HG02973 (cell line): ENCODE results near the gene THBS3.
"Not testable (repeated sequence)": the region's sequence is repeated elsewhere in the genome, so short reads cannot be mapped to it uniquely, and the experiment has no call there.

Experiments used
- ATAC-seq: cut with Tn5 transposase; IDR thresholded peaks from one replicate; pipeline ENCODE4 v1.9.1; 2021; ENCODE audit warnings: moderate library complexity; ENCODE audit not compliant: unreplicated experiment

The THBS3 gene

DNA sequence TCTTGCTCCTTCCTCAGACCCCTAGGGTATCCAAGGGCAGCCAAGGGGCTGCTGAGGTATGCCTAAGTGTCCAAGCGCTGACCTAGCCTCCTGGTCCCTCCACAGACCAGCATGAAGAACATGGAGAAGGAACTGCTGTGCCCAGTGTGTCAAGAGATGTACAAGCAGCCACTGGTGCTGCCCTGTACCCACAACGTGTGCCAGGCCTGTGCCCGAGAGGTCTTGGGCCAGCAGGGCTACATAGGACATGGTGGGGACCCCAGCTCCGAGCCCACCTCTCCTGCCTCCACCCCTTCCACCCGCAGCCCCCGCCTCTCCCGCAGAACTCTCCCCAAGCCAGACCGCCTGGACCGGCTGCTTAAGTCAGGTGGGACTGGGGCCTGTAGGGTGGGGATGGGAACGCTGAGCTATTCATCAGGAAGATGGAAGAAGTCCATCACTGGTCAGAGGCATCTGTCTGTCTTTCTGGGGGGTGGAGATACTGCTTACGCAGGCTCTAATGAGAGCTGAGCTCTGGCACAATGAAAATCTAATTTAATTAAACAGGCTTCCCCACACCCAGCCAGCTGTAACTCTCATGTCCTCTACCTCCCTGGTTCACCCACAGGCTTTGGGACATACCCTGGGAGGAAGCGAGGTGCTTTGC is 32.3 kb downstream of the THBS3 start:
- no peak for ATAC-seq

DNA sequence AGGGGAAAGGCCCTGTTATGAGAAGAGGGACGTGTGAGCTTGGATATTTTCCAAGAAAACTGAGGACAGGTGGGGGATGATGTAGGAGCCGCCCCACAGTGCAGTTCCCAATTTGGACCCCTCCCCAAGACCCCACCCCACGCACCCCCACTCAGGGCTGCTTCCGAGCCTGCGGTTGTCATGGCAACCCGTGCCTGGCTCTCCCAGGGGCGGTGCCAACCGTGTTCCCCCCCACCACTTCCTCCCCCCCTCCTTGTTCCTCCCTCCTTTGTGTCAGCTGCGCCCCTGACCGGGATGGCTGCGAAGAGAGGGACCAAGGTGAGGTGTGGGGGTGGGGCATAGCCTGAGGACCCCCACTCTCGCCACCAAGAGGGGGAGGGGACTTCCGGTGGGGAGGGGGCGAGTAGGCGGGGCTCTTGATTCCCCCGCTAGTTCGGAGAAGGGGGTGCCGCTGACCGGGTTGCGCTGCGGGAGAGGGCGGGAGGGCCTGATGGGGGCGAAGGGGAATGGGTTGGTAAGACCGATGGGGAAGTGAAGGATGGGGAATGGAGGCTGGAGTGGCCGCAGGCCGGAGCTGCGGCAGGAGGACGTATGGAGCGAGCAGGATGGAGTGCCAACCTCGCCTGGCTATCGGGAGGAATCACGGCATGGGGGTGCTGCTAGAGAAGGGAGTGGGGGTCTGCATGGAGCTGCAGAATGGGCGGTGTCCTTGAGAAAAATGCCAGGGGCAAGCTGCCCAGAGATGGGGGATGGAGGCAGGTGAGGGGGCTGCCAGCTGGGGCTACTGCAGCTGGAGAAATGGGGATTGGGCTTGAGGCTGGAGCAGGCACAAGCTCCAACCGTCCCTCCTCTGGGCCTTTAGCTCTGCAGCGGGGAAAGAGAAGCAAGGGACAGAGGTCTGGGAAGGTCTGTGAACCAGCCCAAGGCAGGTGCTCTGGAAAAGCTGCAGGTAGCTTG is 33.1 kb downstream of the THBS3 start:
- ATAC-seq = no peak

DNA sequence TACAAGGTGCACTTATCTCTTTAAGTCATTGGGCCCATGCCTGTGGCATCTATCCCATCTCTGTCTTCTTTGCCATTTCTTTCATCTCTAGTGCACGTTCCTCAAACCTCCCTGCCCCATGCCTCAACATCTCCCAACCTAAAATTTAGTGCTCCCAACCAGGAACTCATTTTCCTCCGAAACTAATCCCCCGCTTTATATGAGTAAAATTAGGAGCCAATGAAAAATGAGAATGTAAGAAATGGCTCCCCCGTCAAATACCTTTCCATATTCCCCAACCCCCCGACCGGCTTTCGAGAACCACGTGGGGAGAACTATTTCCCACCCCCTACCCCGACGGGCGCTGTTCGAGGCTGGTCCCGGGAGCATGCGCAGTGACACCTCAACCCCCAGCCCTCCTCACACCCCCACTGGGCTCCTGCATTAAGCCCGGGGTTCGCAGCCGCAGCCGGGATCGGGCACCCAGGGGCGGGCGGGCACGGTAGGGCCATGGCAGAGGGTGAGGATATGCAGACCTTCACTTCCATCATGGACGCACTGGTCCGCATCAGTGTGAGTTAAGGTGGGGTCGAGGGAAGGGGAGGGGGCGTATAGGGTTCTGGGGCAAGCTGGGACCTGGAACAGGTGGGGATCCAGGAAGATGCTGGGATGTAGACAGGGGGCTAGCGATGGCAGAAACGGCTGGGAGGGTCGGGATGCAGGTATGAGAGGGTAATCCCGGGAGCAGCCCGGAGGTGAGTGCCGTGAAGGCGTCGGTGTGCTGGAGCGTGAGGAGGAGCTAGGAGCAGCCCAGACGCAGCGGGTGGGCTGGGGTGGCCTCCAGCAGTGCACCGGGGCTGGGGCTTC is 34.0 kb downstream of the THBS3 start, which contains the start of gene TRIM46:
Gene TRIM46, plus strand, starts transcription at position 372 of the 846 bp plus-strand sequence. Its CDS starts 118 bp downstream, at position 490.
- no peak for ATAC-seq

DNA sequence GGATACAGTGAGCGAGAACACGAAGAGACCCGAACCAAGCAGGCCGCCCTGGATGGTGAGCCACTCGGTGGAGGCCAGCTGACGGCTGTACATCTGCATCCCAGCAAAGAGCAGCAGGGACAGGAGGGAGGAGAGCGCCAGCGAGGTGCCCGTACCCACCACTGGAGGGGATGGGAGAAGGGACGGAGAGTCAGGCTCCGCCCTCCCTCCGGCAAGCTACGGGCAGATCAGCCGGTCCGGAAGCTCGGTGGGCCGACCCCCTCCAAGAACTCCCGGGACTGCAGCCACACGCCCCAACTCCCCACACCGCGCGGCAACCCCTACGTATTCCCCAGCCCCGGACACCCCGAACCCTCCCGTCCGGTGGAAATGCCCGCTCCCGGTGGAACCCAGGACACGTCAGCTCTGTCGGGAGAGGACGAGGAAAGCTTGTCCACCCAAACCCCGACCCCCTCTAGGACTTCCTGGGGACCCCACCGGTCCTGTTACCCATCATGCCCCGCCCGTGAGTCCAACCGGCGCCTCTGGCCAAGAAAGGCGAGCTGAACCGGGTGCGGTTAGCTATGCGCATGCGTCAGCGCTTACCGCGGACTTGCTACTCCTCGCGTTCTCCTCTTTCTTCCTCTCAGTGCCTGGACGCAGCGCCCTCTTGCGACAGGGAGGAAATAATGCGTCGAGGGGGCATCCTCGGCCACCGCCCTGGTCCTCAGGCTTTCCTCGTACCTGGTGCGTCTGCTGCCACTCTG is 34.8 kb downstream of the THBS3 start, which contains the start of gene KRTCAP2:
Gene KRTCAP2, minus strand, starts transcription at position 573 of the 746 bp plus-strand sequence. Its CDS starts 80 bp downstream, at position 493.
- peak; percentile 63 for ATAC-seq

DNA sequence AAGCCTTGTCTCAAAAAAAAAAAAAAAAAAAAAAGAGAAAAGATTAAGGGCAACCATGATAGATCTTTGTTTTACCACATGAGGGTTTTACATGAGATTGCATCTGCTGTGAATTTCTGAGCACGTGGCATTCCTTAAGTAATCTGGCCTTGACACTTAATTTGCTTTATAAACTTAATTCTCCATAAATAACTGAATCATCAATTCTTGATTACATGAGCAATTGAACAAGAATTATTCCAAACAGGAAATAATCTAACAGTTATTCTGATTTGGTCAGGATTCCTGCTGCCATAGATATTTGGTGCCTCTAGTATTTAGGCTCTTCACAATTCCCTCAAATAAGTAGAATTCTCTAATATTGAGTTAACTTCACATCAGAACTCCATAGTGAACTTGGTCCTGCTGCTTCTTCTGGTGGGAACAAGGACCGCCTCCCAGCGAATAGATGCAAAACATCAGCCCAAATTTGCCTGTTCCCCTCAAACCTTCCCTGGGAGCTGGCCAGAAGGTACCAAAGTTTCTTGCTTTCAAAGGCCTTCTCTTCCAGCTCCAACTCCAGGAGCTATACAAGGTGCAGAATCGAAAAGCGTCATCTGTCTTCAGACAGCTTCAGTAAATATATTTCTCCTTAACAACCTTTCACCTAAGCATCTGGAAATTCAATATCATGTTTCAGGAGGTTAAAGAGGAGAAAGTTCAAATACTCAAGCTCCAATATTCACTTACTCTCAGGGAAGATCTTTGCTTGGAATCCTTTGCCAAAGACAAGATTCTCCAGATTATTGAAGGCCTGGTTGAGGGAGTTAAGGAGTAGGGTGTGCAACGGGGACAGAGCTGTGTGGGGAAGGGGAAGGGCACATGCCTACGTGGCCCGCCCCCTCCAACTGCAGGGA is 35.6 kb downstream of the THBS3 start:
- ATAC-seq = peak; percentile 9

DNA sequence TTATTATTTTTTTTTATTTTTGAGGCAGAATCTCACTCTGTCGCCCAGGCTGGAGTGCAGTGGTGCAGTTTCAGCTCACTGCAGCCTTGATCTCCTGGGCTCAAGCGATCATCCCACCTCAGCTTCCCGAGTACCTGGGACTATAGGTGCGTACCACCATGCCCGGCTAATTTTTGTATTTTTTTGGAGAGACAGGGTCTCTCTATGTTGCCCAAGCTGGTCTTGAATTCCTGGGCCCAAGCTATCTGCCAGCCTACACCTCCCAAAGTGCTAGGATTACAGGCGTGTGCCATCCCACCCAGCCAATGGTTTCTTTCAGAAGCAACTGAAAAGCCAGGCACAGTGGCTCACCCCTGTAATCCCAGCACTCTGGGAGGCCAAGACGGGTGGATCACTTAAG is 36.9 kb downstream of the THBS3 start:
- no peak for ATAC-seq

DNA sequence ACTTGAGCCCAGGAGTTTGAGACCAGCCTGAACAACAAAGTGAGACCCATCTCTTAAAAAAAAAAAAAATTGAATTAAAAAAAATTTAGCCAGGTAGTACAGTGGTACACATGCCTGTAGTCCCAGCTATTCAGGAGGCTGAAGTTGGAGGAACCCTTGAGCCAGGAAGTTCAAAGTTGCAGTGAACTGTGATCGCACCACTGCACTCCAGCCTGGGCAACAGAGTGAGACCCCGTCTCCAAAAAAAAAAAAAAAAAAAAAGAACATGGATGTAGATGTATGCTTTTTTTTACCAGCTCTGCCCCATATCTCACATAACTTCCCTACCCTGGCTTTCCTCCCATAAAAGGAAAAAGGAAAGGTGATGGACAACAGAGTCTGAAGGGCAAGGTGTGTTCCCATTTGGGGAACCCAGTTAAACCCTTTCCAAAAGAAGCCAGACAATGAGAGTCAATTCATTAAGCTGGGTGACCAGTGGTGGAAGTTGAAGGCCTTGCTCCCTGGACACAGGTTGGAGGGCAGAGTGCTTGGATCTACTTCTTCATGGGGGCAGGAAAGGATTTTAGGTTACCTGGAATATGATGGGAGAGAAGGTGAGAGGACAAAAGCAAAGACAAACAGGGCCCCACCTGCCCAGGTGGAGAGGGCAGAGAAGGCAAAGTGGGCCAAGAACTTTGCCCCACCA is 37.5 kb downstream of the THBS3 start:
- no peak for ATAC-seq

DNA sequence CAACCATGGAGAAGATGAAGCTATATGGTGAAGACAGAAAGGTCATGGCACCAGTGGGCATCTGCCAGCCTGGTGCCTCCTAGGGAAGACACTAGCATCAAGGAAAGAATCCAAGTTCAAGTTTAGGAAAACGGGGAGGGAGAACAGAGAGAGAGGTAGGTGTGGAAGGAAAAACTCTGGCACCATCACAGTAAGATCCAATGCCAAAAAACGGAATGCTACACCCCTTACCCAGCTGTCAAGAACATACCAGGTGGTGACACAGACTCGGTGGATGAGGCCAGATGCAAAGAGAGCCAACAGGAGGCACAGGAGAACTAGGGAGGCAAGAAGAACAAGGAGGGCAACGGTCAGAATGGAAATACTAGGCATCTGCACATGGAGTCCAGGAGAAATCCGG is 38.2 kb downstream of the THBS3 start:
- no peak for ATAC-seq

DNA sequence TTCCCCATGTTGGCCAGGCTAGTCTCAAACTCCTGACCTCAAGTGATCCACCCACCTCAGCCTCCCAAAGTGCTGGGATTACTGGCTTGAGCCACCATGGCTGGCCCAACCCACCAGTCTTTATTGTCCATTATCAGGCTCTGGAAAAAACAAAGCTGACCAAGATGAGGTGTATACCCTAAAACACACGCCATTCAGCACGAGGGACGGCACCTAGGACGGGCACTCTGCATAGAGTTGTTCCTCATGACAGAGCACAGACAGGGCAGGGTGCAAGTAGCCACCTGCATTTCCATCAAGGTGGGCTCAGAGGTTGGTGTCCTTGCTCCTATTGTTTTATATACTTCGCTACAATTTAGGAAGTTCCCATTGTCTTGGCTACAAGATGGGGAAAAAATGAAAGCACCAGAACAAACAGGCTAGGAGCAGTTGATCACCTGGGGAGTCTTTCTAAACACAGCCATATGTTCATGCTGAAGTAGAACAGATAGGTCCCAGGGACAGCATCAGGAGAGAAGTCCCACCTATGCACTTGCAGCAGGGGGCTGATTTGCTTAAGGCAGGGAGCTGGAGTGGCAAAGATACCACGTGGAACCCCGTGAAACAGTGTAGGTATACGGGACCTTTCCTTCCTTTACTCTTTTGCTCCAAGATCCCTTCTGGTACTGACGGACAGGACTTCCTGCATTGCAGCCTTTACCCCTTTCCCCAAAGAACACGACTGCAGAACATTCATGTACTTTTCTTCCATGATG is 39.1 kb downstream of the THBS3 start:
- no peak for ATAC-seq

DNA sequence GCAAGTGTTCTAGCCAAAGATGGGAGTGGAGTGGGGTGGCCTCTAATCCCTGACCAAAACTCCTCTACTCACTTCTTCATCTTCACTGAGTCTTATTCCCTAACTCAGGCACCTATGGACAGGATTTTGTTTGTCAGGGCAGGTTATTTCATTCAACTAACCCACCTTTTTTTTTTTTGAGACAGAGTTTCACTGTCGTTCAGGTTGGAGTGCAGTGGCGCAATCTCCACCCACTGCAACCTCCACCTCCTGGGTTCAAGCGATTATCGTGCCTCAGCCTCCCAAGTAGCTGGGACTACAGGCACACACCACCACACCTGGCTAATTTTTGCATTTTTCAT is 39.6 kb downstream of the THBS3 start:
- ATAC-seq = not testable (repeated sequence)

DNA sequence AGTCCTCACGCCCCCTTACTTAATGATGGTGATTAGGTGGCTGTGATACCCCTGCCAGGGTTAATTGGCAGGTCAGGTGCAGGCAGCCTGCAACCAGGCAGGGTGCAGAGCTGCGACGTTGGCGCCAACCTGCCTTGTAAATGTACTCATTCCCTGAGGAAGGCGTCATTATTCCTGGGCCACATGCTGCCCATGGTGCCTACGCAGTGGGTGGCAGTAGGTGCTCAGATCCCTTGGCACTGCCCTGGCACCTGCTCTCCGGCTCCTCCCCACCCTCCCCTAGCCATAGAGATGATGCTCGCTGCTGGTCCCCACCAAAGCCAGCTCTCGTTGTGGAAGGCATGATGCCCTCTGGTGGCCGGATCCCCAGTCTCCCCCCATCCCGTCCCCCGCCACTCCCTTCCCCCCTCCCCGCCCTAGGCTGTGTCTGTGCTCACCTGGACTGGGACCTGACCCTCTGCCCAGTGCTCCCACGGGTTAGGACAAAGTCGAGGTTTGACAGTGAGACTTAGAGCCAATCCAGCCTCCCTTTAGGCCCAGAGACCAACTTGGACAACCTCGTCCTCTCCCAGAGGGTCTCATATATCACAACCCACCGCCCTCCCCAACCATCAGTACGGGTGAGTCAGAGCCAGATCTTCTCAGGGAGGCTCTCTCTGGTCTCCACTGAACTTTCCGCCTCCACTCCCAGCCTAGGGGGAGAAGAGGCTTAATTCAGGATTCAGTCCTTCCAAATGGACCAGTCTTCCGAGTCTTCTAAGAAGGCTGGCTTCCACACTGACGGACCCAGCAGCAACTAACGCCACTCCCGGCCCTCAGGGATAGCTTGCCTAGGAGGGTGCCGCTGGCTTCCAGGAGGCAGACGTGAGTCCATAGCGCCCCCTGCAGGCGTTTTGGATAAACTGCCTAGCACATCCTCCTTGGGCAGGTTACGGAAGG is 40.3 kb downstream of the THBS3 start:
- no peak for ATAC-seq

DNA sequence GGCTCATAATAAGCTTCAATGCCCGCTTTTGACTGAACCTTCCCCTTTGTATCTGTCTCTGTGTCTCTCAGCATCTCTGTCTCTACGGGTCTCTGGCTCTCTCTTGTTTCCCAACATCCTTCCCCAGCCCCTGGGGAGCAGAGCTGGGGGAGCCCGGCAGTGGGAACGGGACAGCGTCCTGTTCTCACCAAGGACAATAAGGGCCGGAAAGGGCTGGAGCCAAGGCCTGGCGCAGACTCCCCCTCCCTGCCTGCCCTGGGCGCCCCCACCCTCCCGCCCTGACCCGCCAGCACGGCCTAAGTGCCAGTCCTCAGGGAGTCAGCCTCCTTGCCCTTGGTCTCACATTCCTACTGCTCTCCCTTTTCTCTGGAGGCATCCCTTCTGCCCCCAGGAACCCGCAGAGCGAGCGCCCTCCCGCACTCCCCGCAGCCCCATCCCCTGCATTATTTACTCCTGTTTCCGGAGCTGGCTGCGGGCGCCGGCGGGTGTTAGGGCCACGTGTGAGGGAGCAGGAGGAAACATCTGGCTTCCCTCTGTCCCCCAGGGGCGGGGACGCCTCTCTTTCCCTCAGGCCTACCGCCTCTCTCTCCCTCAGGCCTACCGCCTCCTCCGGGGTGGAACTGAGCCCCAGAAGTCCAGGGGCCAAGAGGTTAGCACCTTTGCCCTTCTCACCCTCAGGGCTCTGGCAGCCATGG is 41.1 kb downstream of the THBS3 start:
- no peak for ATAC-seq

DNA sequence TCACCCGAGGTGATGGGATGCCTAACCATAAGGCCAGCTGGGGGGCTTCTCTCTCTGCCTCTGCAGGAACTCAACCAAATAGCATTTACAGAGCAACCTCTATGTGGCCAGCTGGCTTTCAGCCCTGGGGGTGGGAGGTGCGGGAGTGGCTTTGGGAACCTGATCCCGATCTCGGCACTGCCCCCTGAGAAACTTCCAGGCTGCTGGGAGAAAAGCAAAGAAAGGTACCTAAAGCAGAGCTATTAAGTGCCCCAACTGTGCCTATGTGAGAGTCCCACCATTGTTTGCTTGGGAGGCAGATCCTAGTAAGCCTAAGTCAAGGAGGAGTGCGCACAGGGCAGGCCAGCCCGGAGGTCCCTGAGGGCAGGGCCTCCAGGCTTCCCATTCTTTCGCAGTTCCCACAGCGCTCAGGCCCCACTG is 41.6 kb downstream of the THBS3 start:
- no peak for ATAC-seq

DNA sequence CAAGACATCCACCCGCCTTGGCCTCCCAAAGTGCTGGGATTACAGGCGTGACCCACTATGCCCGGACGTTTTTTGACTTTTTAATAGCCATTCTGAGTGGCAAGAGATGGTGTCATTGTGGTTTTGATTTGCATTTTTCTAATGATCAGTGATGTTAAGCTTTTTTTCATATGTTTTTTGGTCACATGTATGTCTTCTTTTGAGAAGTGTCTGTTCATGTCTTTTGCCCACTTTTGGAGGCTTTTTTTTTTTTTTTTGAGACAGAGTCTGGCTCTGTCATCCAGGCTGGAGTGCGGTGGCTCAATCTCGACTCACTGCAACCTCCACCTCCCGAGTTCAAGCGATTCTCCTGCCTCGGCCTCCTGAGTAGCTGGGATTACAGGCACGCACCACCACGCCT is 43.1 kb downstream of the THBS3 start:
- ATAC-seq = not testable (repeated sequence)

DNA sequence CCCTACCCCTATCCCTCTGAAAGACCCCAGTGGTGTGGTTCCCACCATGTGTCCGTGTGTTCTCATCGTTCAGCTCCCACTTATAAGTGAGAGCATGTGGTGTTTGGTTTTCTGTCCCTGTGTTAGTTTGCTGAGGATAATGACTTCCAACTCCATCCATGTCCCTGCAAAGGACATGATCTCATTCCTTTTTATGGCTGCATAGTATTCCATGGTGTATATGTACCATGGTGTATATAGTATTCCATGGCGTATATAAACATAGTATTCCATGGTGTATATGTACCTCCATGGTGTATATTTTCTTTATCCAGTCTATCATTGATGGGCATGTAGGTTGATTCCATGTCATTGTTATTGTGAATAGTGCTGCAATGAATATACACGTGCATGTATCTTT is 43.9 kb downstream of the THBS3 start:
- ATAC-seq = not testable (repeated sequence)

DNA sequence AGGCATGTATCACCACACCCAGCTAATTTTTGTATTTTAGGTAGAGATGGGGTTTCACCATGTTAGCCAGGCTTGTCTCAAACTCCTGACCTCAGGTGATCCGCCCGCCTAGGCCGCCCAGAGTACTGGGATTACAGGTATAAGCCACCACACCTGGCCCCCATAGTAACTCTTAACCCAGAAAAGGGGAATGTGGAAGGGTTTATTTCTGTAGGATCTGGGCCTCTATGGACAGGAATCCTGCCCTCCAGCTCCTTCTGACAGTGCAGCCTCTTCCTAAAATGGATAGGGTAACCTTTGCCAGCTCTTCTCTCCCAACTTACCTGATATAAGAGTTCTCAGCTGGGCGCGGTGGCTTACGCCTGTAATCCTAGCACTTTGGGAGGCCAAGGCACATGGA is 45.1 kb downstream of the THBS3 start:
- not testable (repeated sequence) for ATAC-seq
